HEK293 (cell line): Measurements from ENCODE around the gene PRR23B.

ENCODE experiments used
- CTCF ChIA-PET: fragments of 350-600 bp; formaldehyde crosslinking; extraction: SDS; loops from one replicate; lab custom pipeline; 2021; ENCODE audit warnings: antibody characterized with exemption; lab: Yijun Ruan, JAX
- POLR2A ChIA-PET: fragments of 300-600 bp; formaldehyde crosslinking; extraction: SDS; loops from one replicate; lab custom pipeline; 2020; ENCODE audit warnings: antibody characterized with exemption, inconsistent platforms; lab: Yijun Ruan, JAX
- H3K27ac ChIP-seq: fragments of 200-500 bp; sonication (Bioruptor generic); 2 replicates; pipeline ENCODE4 v1.5.1; 2014; ENCODE audit warnings: low read depth, low read length, control low read depth, inconsistent platforms; ENCODE audit errors: extremely low read depth
- H3K36me3 ChIP-seq, 2 experiments: fragments of 200-500 bp in 1 of 2; sonication (Bioruptor generic) in 1 of 2; 1 replicate in 1 of 2; 2 replicates in 1 of 2; pipeline ENCODE4 v1.5.1; 2014 to 2017; ENCODE audit warnings: inconsistent platforms in 2 of 2, low read length in 2 of 2; ENCODE audit not compliant: control insufficient read depth in 2 of 2, insufficient read depth in 1 of 2
- H3K4me1 ChIP-seq: fragments of 200-500 bp; sonication (Bioruptor generic); 2 replicates; pipeline ENCODE4 v1.5.1; 2014; ENCODE audit warnings: mild to moderate bottlenecking, low read length, inconsistent platforms; ENCODE audit not compliant: control insufficient read depth, insufficient read depth
- H3K4me3 ChIP-seq: 2 replicates; pipeline ENCODE4 v1.5.1; 2011; ENCODE audit warnings: low read depth, mild to moderate bottlenecking, control low read depth, low read length, moderate library complexity
- H3K9me3 ChIP-seq: fragments of 200-500 bp; sonication (Bioruptor generic); 2 replicates; pipeline ENCODE4 v1.5.1; 2014; ENCODE audit warnings: low read depth, low read length, inconsistent platforms; ENCODE audit not compliant: control insufficient read depth, insufficient read depth
- BCL11B ChIP-seq: fragments of 450-650 bp; formaldehyde crosslinking; IDR thresholded peaks from 2 replicates; pipeline ENCODE4 v1.5.1; 2016; ENCODE audit warnings: low read depth, missing biosample characterization, missing genetic modification characterization
- EGR2 ChIP-seq: fragments of 450-650 bp; formaldehyde crosslinking; IDR thresholded peaks from 2 replicates; pipeline ENCODE4 v1.5.1; 2016; ENCODE audit warnings: low read depth, missing biosample characterization, missing genetic modification characterization
- GFI1B ChIP-seq: fragments of 450-650 bp; formaldehyde crosslinking; IDR thresholded peaks from 2 replicates; pipeline ENCODE4 v1.5.1; 2016; ENCODE audit warnings: missing biosample characterization, missing genetic modification characterization
- GLIS2 ChIP-seq: fragments of 450-650 bp; formaldehyde crosslinking; IDR thresholded peaks from 2 replicates; pipeline ENCODE4 v1.5.1; 2016; ENCODE audit warnings: missing biosample characterization, missing genetic modification characterization
- OVOL3 ChIP-seq: fragments of 450-650 bp; formaldehyde crosslinking; IDR thresholded peaks from 2 replicates; pipeline ENCODE4 v1.5.1; 2016; ENCODE audit warnings: missing biosample characterization, missing genetic modification characterization
- TRIM28 ChIP-seq: IDR thresholded peaks from 2 replicates; pipeline ENCODE4 v1.6.1; 2011; ENCODE audit warnings: low read length, control low read depth, borderline replicate concordance
- ZBTB1 ChIP-seq: fragments of 450-650 bp; formaldehyde crosslinking; IDR thresholded peaks from 2 replicates; pipeline ENCODE4 v1.5.1; 2016; ENCODE audit warnings: missing biosample characterization, missing genetic modification characterization
- ZBTB17 ChIP-seq: fragments of 450-650 bp; formaldehyde crosslinking; IDR thresholded peaks from 2 replicates; pipeline ENCODE4 v1.5.1; 2016; ENCODE audit warnings: missing biosample characterization, missing genetic modification characterization
- ZBTB8A ChIP-seq: fragments of 450-650 bp; formaldehyde crosslinking; IDR thresholded peaks from 2 replicates; pipeline ENCODE4 v1.5.1; 2016; ENCODE audit warnings: missing biosample characterization, missing genetic modification characterization
- ZFP69B ChIP-seq: fragments of 450-650 bp; formaldehyde crosslinking; IDR thresholded peaks from 2 replicates; pipeline ENCODE4 v1.5.1; 2016; ENCODE audit warnings: missing biosample characterization, missing genetic modification characterization
- ZNF138 ChIP-seq: fragments of 450-650 bp; formaldehyde crosslinking; IDR thresholded peaks from 2 replicates; pipeline ENCODE4 v1.5.1; 2016; ENCODE audit warnings: missing biosample characterization, missing genetic modification characterization, borderline replicate concordance
- ZNF140 ChIP-seq: fragments of 450-650 bp; formaldehyde crosslinking; IDR thresholded peaks from 2 replicates; pipeline ENCODE4 v1.5.1; 2016; ENCODE audit warnings: missing biosample characterization, missing genetic modification characterization
- ZNF248 ChIP-seq: fragments of 450-650 bp; formaldehyde crosslinking; IDR thresholded peaks from 2 replicates; pipeline ENCODE4 v1.5.1; 2017; ENCODE audit warnings: missing biosample characterization, missing genetic modification characterization
- ZNF350 ChIP-seq: fragments of 450-650 bp; formaldehyde crosslinking; IDR thresholded peaks from 2 replicates; pipeline ENCODE4 v1.5.0; 2017; ENCODE audit warnings: missing biosample characterization, mild to moderate bottlenecking, missing genetic modification characterization
- ZNF404 ChIP-seq: fragments of 450-650 bp; formaldehyde crosslinking; IDR thresholded peaks from 2 replicates; pipeline ENCODE4 v1.5.1; 2017; ENCODE audit warnings: missing biosample characterization, missing genetic modification characterization
- ZNF473 ChIP-seq: fragments of 450-650 bp; formaldehyde crosslinking; IDR thresholded peaks from 2 replicates; pipeline ENCODE4 v1.5.1; 2017; ENCODE audit warnings: missing biosample characterization, missing genetic modification characterization
- ZNF548 ChIP-seq: fragments of 450-650 bp; formaldehyde crosslinking; IDR thresholded peaks from 2 replicates; pipeline ENCODE4 v1.5.1; 2016; ENCODE audit warnings: missing biosample characterization, missing genetic modification characterization
- ZNF560 ChIP-seq: fragments of 450-650 bp; formaldehyde crosslinking; IDR thresholded peaks from 2 replicates; pipeline ENCODE4 v1.5.1; 2017; ENCODE audit warnings: missing biosample characterization, missing genetic modification characterization, borderline replicate concordance
- ZNF571 ChIP-seq: fragments of 450-650 bp; formaldehyde crosslinking; IDR thresholded peaks from 2 replicates; pipeline ENCODE4 v1.5.0; 2017; ENCODE audit warnings: missing biosample characterization, missing genetic modification characterization
- ZNF600 ChIP-seq: fragments of 450-650 bp; formaldehyde crosslinking; IDR thresholded peaks from 2 replicates; pipeline ENCODE4 v1.5.1; 2016; ENCODE audit warnings: missing biosample characterization, missing genetic modification characterization
- ZNF654 ChIP-seq: fragments of 450-650 bp; formaldehyde crosslinking; IDR thresholded peaks from 2 replicates; pipeline ENCODE4 v1.5.1; 2016; ENCODE audit warnings: low read depth, missing biosample characterization, missing genetic modification characterization
- ZNF670 ChIP-seq: fragments of 450-650 bp; formaldehyde crosslinking; IDR thresholded peaks from 2 replicates; pipeline ENCODE4 v1.5.1; 2016; ENCODE audit warnings: missing biosample characterization, missing genetic modification characterization, low read depth
- ZNF707 ChIP-seq: fragments of 450-650 bp; formaldehyde crosslinking; IDR thresholded peaks from 2 replicates; pipeline ENCODE4 v1.5.1; 2016; ENCODE audit warnings: missing biosample characterization, missing genetic modification characterization
- ZNF777 ChIP-seq: fragments of 450-650 bp; formaldehyde crosslinking; IDR thresholded peaks from 2 replicates; pipeline ENCODE4 v1.5.1; 2017; ENCODE audit warnings: missing biosample characterization, missing genetic modification characterization, borderline replicate concordance
- ZSCAN16 ChIP-seq: fragments of 450-650 bp; formaldehyde crosslinking; IDR thresholded peaks from 2 replicates; pipeline ENCODE4 v1.5.1; 2016; ENCODE audit warnings: missing biosample characterization, missing genetic modification characterization
- TF ChIP-seq, protein P1 (sequence below): fragments of 450-650 bp; IDR thresholded peaks from 2 replicates; pipeline ENCODE4 v1.5.1; 2018; ENCODE audit warnings: missing biosample characterization, mild to moderate bottlenecking, missing genetic modification characterization
- TF ChIP-seq, protein P2 (sequence below): fragments of 450-650 bp; formaldehyde crosslinking; IDR thresholded peaks from 2 replicates; pipeline ENCODE4 v1.5.1; 2016; ENCODE audit warnings: missing biosample characterization, missing genetic modification characterization
- TF ChIP-seq, protein P3 (sequence below): fragments of 450-650 bp; formaldehyde crosslinking; IDR thresholded peaks from 2 replicates; pipeline ENCODE4 v1.5.1; 2017; ENCODE audit warnings: missing biosample characterization, missing genetic modification characterization
- TF ChIP-seq, protein P4 (sequence below): fragments of 450-650 bp; formaldehyde crosslinking; IDR thresholded peaks from 2 replicates; pipeline ENCODE4 v1.5.1; 2016; ENCODE audit warnings: missing biosample characterization, missing genetic modification characterization
- TF ChIP-seq, protein P5 (sequence below): IDR thresholded peaks from 2 replicates; pipeline ENCODE4 v1.6.1; 2011; ENCODE audit warnings: mild to moderate bottlenecking, low read depth, low read length, borderline replicate concordance

PRR23B gene

DNA sequence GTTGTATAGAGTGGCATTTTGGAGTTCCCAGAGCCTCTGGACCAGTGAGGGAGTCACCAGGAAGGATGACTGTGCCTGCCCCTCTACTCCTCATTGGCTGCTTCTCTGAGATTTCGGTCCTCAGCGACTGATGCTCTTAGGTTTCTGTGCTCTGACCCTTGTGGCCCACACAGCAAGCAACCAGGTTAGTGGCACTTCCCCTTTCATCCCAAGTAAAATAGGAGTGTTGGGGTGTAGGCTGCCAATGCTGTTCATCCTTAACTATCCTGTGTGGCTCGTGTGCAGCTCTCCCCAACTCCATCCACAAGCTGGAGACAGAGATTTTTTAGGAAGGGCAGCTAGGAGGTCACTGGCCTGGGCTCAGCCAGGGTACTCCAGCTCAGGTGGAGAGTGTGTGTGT is 35.9 kb downstream of the PRR23B start:
- POLR2A ChIA-PET = no interaction called here

DNA sequence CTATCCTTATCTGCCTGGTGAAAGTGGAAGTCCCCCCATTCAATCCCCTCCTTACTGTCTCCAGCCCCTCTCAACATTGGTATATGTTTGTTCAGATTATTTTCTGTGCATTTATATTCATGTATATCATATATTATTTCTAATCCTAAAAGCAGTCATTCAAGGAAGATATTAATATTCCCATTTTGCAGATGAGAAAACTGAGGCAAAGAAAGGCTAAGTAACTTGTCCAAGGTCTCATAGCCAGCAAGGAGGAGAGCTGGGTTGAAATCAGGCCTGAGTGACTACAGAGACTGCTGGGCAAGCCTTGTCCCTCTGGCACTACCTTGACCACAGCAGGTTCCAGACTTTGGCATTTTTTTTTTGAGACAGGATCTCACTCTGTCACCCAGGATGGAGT is 44.7 kb downstream of the PRR23B start:
- H3K4me3 ChIP-seq = no peak overlapping the region
- POLR2A ChIA-PET = no interaction called here
- CTCF ChIA-PET = no interaction called here
- TF ChIP-seq ZNF140 (tag by site-specific recombination) (no peak), ZNF560 (tag by site-specific recombination) (no peak), BCL11B (tag by site-specific recombination) (no peak), ZFP69B (tag by site-specific recombination) (no peak), ZNF571 (tag by site-specific recombination) (no peak), ZSCAN16 (no peak), ZNF777 (tag by site-specific recombination) (no peak), ZBTB1 (tag by site-specific recombination) (no peak), ZNF600 (no peak)
- TF ChIP-seq, protein P1, sequence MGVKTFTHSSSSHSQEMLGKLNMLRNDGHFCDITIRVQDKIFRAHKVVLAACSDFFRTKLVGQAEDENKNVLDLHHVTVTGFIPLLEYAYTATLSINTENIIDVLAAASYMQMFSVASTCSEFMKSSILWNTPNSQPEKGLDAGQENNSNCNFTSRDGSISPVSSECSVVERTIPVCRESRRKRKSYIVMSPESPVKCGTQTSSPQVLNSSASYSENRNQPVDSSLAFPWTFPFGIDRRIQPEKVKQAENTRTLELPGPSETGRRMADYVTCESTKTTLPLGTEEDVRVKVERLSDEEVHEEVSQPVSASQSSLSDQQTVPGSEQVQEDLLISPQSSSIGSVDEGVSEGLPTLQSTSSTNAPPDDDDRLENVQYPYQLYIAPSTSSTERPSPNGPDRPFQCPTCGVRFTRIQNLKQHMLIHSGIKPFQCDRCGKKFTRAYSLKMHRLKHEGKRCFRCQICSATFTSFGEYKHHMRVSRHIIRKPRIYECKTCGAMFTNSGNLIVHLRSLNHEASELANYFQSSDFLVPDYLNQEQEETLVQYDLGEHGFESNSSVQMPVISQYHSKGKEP = no peak
- H3K36me3 ChIP-seq = no peaks in the 10 kb centered on the region
- H3K27ac ChIP-seq = no peak overlapping the region
- no peaks in the 10 kb centered on the region for H3K9me3 ChIP-seq
- H3K4me1 ChIP-seq = no peaks in the 10 kb centered on the region

More for the DNA sequence above, 35.9 kb downstream of the PRR23B start:
- Histone ChIP-seq H3K36me3 (no peaks in the 10 kb centered on the region), H3K9me3 (no peaks in the 10 kb centered on the region), H3K4me3 (no peak overlapping the region), H3K27ac (no peak overlapping the region), H3K4me1 (no peaks in the 10 kb centered on the region)
- CTCF ChIA-PET = interaction anchor here (1.4 kb wide), 1 partner anchor 13 kb away, joined by 3 read pairs; no protein-coding TSS in a partner anchor
- no peak for TF ChIP-seq ZNF670 (tag by site-specific recombination)
- TF ChIP-seq GLIS2 = no peak
- no peak for TF ChIP-seq ZNF404 (tag by site-specific recombination)
- TF ChIP-seq, protein P2, sequence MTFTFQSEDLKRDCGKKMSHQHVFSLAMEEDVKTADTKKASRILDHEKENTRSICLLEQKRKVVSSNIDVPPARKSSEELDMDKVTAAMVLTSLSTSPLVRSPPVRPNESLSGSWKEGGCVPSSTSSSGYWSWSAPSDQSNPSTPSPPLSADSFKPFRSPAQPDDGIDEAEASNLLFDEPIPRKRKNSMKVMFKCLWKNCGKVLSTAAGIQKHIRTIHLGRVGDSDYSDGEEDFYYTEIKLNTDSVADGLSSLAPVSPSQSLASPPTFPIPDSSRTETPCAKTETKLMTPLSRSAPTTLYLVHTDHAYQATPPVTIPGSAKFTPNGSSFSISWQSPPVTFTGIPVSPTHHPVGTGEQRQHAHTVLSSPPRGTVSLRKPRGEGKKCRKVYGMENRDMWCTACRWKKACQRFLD (tag by site-specific recombination) = no peak
- TF ChIP-seq EGR2 (tag by site-specific recombination) = no peak
- TF ChIP-seq ZNF707 (tag by site-specific recombination) = no peak
- TF ChIP-seq ZNF350 (tag by site-specific recombination) = no peak
- no peak for TF ChIP-seq ZBTB8A
- TF ChIP-seq ZNF138 (tag by site-specific recombination) = no peak
- no peak for TF ChIP-seq TRIM28
- TF ChIP-seq, protein P3, sequence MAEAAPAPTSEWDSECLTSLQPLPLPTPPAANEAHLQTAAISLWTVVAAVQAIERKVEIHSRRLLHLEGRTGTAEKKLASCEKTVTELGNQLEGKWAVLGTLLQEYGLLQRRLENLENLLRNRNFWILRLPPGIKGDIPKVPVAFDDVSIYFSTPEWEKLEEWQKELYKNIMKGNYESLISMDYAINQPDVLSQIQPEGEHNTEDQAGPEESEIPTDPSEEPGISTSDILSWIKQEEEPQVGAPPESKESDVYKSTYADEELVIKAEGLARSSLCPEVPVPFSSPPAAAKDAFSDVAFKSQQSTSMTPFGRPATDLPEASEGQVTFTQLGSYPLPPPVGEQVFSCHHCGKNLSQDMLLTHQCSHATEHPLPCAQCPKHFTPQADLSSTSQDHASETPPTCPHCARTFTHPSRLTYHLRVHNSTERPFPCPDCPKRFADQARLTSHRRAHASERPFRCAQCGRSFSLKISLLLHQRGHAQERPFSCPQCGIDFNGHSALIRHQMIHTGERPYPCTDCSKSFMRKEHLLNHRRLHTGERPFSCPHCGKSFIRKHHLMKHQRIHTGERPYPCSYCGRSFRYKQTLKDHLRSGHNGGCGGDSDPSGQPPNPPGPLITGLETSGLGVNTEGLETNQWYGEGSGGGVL (tag by site-specific recombination) = no peak
- TF ChIP-seq, protein P4, sequence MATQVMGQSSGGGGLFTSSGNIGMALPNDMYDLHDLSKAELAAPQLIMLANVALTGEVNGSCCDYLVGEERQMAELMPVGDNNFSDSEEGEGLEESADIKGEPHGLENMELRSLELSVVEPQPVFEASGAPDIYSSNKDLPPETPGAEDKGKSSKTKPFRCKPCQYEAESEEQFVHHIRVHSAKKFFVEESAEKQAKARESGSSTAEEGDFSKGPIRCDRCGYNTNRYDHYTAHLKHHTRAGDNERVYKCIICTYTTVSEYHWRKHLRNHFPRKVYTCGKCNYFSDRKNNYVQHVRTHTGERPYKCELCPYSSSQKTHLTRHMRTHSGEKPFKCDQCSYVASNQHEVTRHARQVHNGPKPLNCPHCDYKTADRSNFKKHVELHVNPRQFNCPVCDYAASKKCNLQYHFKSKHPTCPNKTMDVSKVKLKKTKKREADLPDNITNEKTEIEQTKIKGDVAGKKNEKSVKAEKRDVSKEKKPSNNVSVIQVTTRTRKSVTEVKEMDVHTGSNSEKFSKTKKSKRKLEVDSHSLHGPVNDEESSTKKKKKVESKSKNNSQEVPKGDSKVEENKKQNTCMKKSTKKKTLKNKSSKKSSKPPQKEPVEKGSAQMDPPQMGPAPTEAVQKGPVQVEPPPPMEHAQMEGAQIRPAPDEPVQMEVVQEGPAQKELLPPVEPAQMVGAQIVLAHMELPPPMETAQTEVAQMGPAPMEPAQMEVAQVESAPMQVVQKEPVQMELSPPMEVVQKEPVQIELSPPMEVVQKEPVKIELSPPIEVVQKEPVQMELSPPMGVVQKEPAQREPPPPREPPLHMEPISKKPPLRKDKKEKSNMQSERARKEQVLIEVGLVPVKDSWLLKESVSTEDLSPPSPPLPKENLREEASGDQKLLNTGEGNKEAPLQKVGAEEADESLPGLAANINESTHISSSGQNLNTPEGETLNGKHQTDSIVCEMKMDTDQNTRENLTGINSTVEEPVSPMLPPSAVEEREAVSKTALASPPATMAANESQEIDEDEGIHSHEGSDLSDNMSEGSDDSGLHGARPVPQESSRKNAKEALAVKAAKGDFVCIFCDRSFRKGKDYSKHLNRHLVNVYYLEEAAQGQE (tag by site-specific recombination) = no peak
- no peak for TF ChIP-seq ZNF654
- no peak for TF ChIP-seq ZNF548
- TF ChIP-seq, protein P5, sequence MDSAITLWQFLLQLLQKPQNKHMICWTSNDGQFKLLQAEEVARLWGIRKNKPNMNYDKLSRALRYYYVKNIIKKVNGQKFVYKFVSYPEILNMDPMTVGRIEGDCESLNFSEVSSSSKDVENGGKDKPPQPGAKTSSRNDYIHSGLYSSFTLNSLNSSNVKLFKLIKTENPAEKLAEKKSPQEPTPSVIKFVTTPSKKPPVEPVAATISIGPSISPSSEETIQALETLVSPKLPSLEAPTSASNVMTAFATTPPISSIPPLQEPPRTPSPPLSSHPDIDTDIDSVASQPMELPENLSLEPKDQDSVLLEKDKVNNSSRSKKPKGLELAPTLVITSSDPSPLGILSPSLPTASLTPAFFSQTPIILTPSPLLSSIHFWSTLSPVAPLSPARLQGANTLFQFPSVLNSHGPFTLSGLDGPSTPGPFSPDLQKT = no peak
- no peak for TF ChIP-seq GFI1B
- TF ChIP-seq ZNF473 (tag by site-specific recombination) = no peak
- TF ChIP-seq OVOL3 (tag by site-specific recombination) = no peak
- TF ChIP-seq ZBTB17 (tag by site-specific recombination) = no peak
- no peak for TF ChIP-seq ZNF248
